Astrocyte (in vitro differentiated cells and primary cell): ENCODE data around the gene OPALIN. TPM values are rescaled to one million over a fixed set of nuclear protein-coding genes. Genes with fewer than 3 reads are reported as not detected.

Experiments
- DNase-seq: peaks from one replicate; pipeline ENCODE4 v3.0.0-alpha.2; 2010; ENCODE audit warnings: low read depth
- FAIRE-seq: peaks from 2 replicates; lab custom pipeline; 2011; peaks lifted over from hg19 to GRCh38; lab: Jason Lieb, UNC
- H2AFZ ChIP-seq: 2 replicates; pipeline ENCODE4 v1.6.0; 2012; ENCODE audit warnings: low read depth, low read length, inconsistent platforms
- H3K27ac ChIP-seq: 2 replicates; pipeline ENCODE4 v1.5.1; 2011; ENCODE audit warnings: low read depth, low read length, inconsistent platforms
- H3K27me3 ChIP-seq: 2 replicates; pipeline ENCODE4 v1.6.0; 2011; ENCODE audit warnings: low read length, inconsistent platforms; ENCODE audit not compliant: insufficient read depth
- H3K36me3 ChIP-seq: 2 replicates; pipeline ENCODE4 v1.5.1; 2011; ENCODE audit warnings: low read length, inconsistent platforms; ENCODE audit not compliant: insufficient read depth
- H3K4me1 ChIP-seq: 2 replicates; pipeline ENCODE4 v1.5.1; 2011; ENCODE audit warnings: low read length, inconsistent platforms; ENCODE audit not compliant: insufficient read depth
- H3K4me2 ChIP-seq: 2 replicates; pipeline ENCODE4 v1.6.0; 2012; ENCODE audit warnings: low read length, inconsistent platforms
- H3K4me3 ChIP-seq: 2 replicates; pipeline ENCODE4 v1.5.1; 2011; ENCODE audit warnings: low read depth, mild to moderate bottlenecking, low read length, inconsistent platforms; ENCODE audit not compliant: insufficient read depth
- H3K79me2 ChIP-seq: 2 replicates; pipeline ENCODE4 v1.6.0; 2012; ENCODE audit warnings: mild to moderate bottlenecking, low read length, inconsistent platforms; ENCODE audit not compliant: insufficient read depth
- H3K9ac ChIP-seq: 2 replicates; pipeline ENCODE4 v1.6.0; 2012; ENCODE audit warnings: mild to moderate bottlenecking, low read length, inconsistent platforms
- H3K9me3 ChIP-seq: 2 replicates; pipeline ENCODE4 v1.5.1; 2012; ENCODE audit warnings: low read depth, mild to moderate bottlenecking, low read length, inconsistent platforms; ENCODE audit not compliant: insufficient read depth
- H4K20me1 ChIP-seq: 2 replicates; pipeline ENCODE4 v1.6.0; 2012; ENCODE audit warnings: low read length, inconsistent platforms; ENCODE audit not compliant: insufficient read depth
- H3K27ac Mint-ChIP-seq: one replicate; pipeline ENCODE4 v1.8.0; 2021; ENCODE audit warnings: mild to moderate bottlenecking, mixed read lengths; ENCODE audit not compliant: unreplicated experiment
- H3K27me3 Mint-ChIP-seq: one replicate; pipeline ENCODE4 v1.8.0; 2021; ENCODE audit warnings: low read depth, mixed read lengths; ENCODE audit not compliant: unreplicated experiment
- H3K36me3 Mint-ChIP-seq: one replicate; pipeline ENCODE4 v1.8.0; 2021; ENCODE audit warnings: low read depth, mixed read lengths; ENCODE audit not compliant: unreplicated experiment
- H3K4me1 Mint-ChIP-seq: one replicate; pipeline ENCODE4 v1.8.0; 2021; ENCODE audit warnings: low read depth, mixed read lengths; ENCODE audit not compliant: unreplicated experiment
- H3K4me3 Mint-ChIP-seq: one replicate; pipeline ENCODE4 v1.8.0; 2021; ENCODE audit warnings: mild to moderate bottlenecking, moderate library complexity, mixed read lengths; ENCODE audit not compliant: unreplicated experiment
- H3K9me3 Mint-ChIP-seq: one replicate; pipeline ENCODE4 v1.8.0; 2021; ENCODE audit warnings: mild to moderate bottlenecking, mixed read lengths; ENCODE audit not compliant: unreplicated experiment
- EZH2 ChIP-seq: IDR thresholded peaks from 2 replicates; pipeline ENCODE4 v1.6.1; 2012; ENCODE audit warnings: mild to moderate bottlenecking, low read length, inconsistent platforms; ENCODE audit not compliant: insufficient read depth
- total RNA-seq: library from RNA; stranded (reverse); gene quantifications from 2 replicates; pipeline ENCODE4 v1.2.1, GENCODE V29; 2021
- TF ChIP-seq, protein P1 (sequence below): IDR thresholded peaks from 2 replicates; pipeline ENCODE4 v1.5.1; 2011; ENCODE audit warnings: low read depth, mild to moderate bottlenecking, inconsistent platforms, low read length, moderate library complexity; ENCODE audit not compliant: insufficient read depth

The OPALIN gene
- total RNA-seq, 1 donor from 2014 or later, result not detected

DNA sequence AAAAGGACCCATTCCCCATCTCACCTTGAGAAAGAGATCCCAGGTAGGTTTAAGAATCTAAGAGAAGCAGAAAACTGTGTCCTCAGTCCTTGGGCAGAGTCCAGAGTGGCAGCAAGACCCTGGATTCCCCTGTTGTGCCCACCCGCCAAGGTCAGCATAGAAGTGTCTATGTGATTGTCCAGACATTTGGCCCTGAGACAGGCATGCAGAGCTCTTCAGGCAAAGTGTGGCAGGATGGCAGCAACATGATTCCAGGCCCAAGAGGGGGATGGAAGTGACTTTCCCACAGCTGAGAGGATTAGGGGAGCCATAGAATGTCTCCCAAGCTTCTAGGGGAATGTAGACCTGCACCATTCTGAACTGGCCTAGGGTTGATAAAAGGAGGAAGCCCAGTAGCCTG lies 39.1 kb upstream of the OPALIN start:
- no peaks in the 10 kb centered on the region for H3K4me1 ChIP-seq
- no peak for FAIRE-seq
- peaks cover 61% of the 10 kb centered on the region for H3K27me3 Mint-ChIP-seq
- no peak overlapping the region for H3K27ac Mint-ChIP-seq
- TF ChIP-seq, protein P1, sequence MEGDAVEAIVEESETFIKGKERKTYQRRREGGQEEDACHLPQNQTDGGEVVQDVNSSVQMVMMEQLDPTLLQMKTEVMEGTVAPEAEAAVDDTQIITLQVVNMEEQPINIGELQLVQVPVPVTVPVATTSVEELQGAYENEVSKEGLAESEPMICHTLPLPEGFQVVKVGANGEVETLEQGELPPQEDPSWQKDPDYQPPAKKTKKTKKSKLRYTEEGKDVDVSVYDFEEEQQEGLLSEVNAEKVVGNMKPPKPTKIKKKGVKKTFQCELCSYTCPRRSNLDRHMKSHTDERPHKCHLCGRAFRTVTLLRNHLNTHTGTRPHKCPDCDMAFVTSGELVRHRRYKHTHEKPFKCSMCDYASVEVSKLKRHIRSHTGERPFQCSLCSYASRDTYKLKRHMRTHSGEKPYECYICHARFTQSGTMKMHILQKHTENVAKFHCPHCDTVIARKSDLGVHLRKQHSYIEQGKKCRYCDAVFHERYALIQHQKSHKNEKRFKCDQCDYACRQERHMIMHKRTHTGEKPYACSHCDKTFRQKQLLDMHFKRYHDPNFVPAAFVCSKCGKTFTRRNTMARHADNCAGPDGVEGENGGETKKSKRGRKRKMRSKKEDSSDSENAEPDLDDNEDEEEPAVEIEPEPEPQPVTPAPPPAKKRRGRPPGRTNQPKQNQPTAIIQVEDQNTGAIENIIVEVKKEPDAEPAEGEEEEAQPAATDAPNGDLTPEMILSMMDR, result no peak
- no peak for TF ChIP-seq EZH2
- H3K4me1 Mint-ChIP-seq, result peaks cover 2% of the 10 kb centered on the region
- H3K27ac ChIP-seq, result no peak overlapping the region
- H2AFZ ChIP-seq, result no peak overlapping the region
- peaks cover 7% of the 10 kb centered on the region for H3K36me3 Mint-ChIP-seq
- H3K9ac ChIP-seq, result no peak overlapping the region
- DNase-seq, result no peak
- no peaks in the 10 kb centered on the region for H3K79me2 ChIP-seq
- H3K4me2 ChIP-seq, result no peak overlapping the region
- H4K20me1 ChIP-seq, result no peaks in the 10 kb centered on the region
- no peaks in the 10 kb centered on the region for H3K9me3 ChIP-seq
- no peaks in the 10 kb centered on the region for H3K9me3 Mint-ChIP-seq
- no peak overlapping the region for H3K4me3 ChIP-seq
- H3K27me3 ChIP-seq, result peaks cover 48% of the 10 kb centered on the region
- H3K36me3 ChIP-seq, result no peaks in the 10 kb centered on the region
- no peak overlapping the region for H3K4me3 Mint-ChIP-seq

DNA sequence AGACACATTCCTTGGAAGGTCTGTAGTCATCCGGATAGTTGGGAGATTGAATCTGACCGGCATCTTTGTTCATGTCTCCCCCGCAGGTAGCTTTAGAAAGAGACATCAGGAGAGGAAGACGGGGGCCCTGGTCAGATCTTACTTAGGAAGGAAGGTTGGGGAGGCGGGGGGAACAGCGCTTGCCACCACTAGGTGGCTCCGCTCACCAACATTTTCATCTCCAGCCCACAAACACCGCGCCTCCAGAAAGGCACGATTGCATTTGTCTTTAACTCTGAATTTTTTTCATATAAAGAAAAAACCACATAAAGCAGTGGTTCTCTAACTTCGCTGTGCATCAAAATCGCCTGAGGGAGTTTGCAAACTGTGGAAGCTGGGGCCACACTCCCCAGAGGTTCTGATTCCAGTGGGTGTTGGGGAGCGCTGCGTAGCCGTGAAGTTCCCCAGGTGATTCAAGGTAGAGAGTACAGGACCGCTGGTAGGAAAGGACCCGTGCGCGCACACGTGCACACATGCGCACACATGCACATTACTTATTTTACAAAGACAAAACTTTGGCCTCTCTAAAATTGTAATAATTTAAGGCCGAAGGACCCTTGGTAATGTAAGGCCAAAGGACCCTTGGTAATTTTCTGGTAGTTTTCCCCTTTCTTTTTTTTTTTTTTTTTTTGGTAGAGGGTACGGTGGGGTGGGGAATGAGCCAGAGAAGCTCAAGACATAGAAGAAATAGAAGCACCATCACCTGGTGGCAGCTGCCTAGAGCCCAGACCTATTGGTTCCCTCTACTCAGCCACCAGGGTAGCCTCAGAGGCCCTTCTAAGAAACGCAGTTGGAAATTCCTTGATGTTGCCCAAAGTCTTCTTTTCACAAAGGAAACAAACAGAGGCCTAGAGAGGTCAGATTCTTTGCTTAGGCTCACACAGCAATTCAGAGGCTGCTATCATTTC lies 37.4 kb upstream of the OPALIN start:
- no peaks in the 10 kb centered on the region for H3K79me2 ChIP-seq
- Mint-ChIP-seq H3K9me3 (no peaks in the 10 kb centered on the region), H3K27ac (peak overlapping the region; percentile 66), H3K4me3 (no peak overlapping the region), H3K36me3 (peaks cover 10% of the 10 kb centered on the region), H3K4me1 (peaks cover 2% of the 10 kb centered on the region), H3K27me3 (peaks cover 58% of the 10 kb centered on the region)
- H3K36me3 ChIP-seq, result no peaks in the 10 kb centered on the region
- no peak overlapping the region for H3K27ac ChIP-seq
- DNase-seq (peak; percentile 41), FAIRE-seq (no peak)
- peaks cover 38% of the 10 kb centered on the region for H3K27me3 ChIP-seq
- no peaks in the 10 kb centered on the region for H4K20me1 ChIP-seq
- no peak overlapping the region for H3K4me3 ChIP-seq
- TF ChIP-seq, protein P1, result peak; percentile 87
- no peak for TF ChIP-seq EZH2
- no peak overlapping the region for H3K9ac ChIP-seq
- H2AFZ ChIP-seq, result no peak overlapping the region
- no peaks in the 10 kb centered on the region for H3K9me3 ChIP-seq
- H3K4me1 ChIP-seq, result no peaks in the 10 kb centered on the region
- H3K4me2 ChIP-seq, result no peak overlapping the region

DNA sequence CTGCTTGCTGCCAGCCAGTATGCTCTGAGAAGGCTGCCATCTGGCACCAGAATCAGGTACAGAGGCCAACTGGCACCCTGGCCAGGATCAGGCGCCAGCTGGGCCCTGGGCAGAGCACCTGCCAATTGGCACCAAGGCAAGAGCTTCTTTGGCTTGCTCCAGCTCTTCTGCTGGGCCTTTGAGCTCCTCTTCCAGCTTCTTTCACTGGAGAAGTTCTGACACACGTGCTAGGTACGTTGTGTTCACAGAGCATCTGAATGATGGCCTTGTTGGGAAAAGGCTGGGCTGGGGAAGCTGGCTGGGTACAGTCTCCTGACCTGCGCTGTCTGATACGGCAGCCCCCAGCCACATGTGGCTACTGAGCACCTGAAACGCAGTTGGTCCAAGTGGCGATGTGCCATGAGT lies 31.7 kb upstream of the OPALIN start:
- peaks cover 11% of the 10 kb centered on the region for H3K9me3 Mint-ChIP-seq
- no peak overlapping the region for H3K4me3 Mint-ChIP-seq
- TF ChIP-seq, protein P1, result no peak
- TF ChIP-seq EZH2, result no peak
- Histone ChIP-seq H3K4me2 (no peak overlapping the region), H3K4me1 (peaks cover 10% of the 10 kb centered on the region), H3K9ac (no peak overlapping the region), H3K9me3 (no peaks in the 10 kb centered on the region), H3K27me3 (peaks cover 12% of the 10 kb centered on the region), H3K79me2 (no peaks in the 10 kb centered on the region), H3K27ac (no peak overlapping the region), H3K36me3 (no peaks in the 10 kb centered on the region), H4K20me1 (no peaks in the 10 kb centered on the region), H3K4me3 (no peak overlapping the region), H2AFZ (no peak overlapping the region)
- FAIRE-seq (no peak), DNase-seq (no peak)
- peaks cover 48% of the 10 kb centered on the region for H3K27me3 Mint-ChIP-seq
- H3K36me3 Mint-ChIP-seq, result peaks cover 17% of the 10 kb centered on the region
- H3K4me1 Mint-ChIP-seq, result peaks cover 9% of the 10 kb centered on the region
- H3K27ac Mint-ChIP-seq, result no peak overlapping the region
